Renal cortical epithelial cell (primary cell): ENCODE data around the gene PDZD2. TPM values are rescaled to one million over a fixed set of nuclear protein-coding genes. Genes with fewer than 3 reads are reported as not detected.

ENCODE experiments used
- DNase-seq: peaks from one replicate; pipeline ENCODE4 v3.0.0-alpha.2; 2011; ENCODE audit warnings: low read depth
- total RNA-seq: library from RNA; depleted of rRNA; stranded (reverse); fragments of >200 nt; gene quantifications from 2 replicates; pipeline ENCODE4 v1.2.3, GENCODE V29; 2014

PDZD2 gene
- total RNA-seq, 1 donor from 2014 or later: 14.2 TPM

DNA sequence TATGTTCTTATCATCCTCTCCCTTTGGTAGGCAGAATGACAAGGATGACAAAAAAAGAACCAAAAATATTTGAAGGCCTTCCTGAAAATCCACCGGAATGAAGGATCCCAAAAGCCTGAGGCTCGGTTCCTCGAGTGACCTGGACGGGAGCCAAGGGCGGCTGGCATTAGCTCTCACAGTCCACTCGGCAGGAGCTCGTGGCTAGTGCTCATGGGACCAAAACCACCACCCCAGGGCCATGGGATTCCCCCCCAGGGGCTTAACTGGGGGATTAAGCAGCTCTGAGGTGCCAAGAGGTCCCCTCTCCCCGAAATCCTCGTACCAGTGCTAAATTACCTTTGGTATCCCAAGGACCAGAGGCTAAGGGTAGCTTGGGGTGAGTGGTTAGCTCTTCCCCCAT lies 586 bp upstream of the PDZD2 start:
- no peak for DNase-seq

DNA sequence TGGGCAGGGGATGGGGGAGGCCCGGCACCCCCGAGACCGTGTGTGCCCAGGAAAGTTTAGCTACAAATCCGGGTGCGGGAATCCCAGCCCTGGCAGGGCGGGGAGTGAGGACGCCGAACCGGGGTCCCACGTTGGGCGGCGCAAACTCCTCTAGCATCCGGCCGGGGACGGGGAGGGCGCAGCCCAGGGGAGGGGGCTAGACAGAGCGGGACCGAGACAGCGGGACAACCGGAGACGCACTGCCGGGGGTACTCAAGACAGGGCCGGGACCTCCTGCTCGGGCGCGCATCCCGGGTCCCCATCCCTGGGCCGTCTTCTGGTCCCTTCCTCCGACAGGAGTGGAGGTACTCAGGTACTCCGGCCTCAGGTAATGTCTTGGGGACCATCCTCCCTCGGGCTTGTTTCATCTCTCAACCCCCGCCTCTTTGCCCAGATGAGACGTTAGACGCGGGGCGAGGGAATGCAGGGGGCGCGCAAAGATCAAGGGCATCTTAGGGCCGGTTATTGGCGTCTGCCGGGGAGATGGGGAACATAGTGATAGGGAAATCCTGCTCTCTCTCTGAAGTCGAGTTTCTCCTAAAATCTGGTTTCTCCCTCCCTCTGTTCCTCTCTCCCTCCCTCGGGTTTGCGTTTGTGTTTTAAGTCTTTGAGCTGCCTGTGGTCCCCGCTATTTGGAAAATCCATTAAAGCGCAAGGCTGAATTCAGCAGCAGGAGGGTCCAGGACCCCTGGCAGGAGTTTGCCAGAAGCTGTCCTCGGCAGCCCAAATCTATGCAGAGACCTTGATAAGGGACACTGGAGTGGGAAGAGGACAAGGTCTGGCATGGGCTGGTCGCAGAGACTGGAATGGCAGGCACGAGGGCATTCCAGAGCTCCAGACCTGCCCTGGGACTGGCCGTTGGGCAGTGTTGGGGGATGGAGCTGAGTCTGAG lies 815 bp downstream of the PDZD2 start:
- no peak for DNase-seq

DNA sequence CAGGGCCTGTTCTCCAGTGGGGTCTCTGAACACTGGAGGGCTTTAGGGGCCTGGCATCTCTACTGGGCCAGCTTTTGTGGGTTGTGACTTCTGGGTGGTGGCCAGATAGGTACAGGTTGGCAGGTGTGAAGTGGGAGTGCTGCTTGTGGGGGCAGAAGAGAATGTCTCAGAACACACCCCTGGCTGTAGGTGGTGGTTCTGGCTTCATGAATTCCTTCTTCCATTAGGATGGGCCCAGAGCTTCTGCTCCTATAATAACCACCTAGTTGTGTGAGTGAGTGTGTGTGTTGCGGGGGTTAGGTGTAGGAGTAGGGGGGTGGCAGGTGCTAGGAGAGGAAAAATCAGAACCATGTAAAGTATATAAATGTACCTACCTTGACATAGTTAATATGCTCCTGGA lies 1.6 kb downstream of the PDZD2 start:
- no peak for DNase-seq

DNA sequence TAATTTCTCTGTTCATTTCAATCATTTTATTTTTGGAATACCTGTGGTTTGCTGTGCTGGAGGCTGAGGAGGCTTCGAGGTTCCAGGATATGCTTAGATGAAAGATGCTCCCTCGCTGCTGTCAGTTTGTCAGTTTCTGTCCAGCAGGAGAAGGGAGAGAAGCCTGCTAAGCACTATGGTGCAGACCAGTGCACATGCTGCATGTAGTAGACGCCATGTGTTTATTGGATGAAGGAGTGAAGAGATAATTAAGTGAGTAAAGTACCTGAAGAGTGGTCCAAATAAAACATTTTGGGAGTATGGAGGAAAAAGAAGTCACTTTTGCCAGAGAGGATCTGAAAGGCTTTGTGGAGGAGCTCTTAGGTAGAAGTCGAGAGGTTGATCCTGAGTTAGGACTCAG lies 2.1 kb downstream of the PDZD2 start:
- no peak for DNase-seq

DNA sequence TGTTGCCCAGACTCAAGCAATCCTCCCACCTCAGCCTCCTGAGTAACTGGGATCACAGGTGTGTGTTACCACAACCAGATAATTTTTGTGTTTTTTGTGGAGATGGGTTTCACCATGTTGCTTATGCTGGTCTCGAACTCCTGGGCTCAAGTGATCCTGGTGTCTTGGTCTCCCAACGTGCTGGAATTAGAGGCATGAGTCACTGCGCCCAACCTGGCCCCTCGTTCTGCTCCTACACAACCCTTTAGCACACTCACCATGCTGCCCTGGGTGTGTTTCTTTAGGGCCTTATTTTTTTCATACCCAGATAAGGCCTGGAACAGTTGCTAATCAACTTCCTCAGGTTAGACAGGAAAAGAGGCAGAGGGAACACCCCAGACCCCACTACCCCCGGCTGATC lies 2.6 kb downstream of the PDZD2 start:
- DNase-seq: no peak

DNA sequence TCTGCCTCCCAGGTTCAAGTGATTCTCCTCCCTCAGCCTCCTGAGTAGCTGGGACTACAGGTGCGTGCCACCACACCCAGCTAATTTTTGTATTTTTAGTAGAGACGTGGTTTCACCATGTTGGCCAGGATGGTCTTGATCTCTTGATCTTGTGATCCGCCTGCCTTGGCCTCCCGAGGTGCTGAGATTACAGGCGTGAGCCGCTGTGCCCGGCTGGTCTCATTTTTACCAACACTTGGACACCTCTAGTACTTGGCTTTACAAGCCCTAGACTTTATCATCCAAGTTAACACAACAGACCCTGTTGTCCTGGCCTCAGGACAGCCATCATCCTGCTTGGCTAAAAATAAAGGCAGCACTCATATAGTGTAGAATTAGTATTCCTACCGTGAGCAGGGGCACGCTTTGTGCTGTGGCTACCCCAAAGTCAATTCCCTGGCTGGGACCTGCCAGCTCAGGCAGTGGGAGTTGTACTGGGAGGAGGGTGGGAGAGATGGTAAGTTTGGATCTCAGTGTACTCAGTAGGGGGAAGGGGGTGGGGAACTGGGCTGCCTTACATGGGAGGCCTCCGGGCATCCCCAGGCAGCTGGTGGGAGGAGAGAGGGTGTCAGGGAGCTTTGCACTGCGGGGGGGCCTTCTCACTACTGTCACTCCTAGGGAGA lies 6.6 kb downstream of the PDZD2 start:
- DNase-seq: no peak

DNA sequence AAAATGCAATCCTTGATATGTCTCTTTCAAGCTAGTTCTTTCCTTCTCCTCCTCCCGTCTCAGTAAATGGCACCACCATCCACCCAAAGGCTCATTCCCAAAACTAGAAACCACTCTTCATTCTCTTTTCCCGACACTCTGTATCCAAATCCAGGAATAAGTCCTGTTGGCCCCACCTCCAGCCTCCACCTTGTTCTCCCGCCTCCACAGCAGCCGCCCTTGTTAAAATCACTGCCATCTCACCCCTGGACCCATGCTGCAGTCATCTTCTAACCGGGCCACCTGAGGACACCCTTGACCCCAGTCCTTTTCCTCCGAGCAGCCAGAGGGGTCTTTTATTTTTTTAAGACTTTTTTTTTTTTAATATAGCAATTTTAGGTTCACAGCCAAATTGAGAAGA lies 9.4 kb downstream of the PDZD2 start:
- no peak for DNase-seq

DNA sequence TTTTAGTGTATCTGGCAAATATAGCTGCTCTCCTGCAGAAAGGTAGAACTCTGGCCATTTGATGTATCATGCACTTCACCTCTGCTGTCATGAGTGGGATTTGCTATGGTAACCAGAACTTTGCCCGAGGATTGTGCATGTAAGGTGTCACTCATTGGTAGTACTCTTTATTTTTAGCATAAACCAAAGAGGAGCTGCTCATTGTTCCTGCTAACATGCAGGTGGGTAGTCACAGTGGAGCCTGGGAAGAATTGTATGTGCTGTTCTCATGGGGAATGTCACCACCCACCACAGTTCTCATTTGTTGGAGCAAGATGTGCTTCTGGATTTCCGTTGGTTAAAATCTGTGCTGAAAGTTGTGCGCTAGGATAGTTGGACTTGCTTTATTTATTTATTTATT lies 12.3 kb downstream of the PDZD2 start:
- no peak for DNase-seq

DNA sequence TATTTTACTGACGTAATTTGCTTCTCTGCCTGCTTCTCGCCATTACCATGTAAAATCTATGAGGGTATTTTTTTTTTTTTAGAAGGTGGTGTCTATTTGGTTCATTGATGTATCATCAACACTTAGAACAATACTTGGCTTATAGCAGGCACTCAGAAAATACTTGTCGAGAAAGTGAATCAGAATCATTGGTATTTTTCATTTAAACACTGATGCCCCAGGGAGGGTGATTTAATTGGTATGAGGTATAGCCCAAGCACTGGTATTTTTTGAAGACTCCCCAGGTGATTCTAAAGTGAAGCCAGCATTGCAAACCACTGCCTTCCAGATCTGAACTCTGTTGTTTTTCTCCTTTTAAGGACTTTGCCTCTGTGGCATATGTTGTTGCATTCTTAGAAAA lies 16.6 kb downstream of the PDZD2 start:
- no peak for DNase-seq

DNA sequence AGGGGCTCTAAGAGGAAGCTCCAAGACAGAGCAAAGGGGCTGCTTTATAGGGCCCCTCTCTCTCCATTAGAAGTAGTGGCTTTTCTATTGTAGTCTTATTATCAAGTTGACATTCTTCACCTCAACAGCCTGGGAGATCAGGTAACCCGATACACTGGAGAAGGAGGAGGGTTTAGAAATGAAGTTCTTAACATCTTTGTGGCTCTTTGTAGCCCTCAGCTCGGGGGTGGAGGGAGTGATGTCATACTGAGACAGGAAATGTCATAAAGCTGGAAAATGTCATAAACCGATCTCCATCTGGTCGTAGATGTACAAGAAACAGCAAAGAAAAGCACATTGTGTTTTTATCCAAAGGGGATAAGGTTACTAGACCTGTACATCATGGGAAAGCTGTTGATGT lies 17.9 kb downstream of the PDZD2 start:
- DNase-seq: no peak

DNA sequence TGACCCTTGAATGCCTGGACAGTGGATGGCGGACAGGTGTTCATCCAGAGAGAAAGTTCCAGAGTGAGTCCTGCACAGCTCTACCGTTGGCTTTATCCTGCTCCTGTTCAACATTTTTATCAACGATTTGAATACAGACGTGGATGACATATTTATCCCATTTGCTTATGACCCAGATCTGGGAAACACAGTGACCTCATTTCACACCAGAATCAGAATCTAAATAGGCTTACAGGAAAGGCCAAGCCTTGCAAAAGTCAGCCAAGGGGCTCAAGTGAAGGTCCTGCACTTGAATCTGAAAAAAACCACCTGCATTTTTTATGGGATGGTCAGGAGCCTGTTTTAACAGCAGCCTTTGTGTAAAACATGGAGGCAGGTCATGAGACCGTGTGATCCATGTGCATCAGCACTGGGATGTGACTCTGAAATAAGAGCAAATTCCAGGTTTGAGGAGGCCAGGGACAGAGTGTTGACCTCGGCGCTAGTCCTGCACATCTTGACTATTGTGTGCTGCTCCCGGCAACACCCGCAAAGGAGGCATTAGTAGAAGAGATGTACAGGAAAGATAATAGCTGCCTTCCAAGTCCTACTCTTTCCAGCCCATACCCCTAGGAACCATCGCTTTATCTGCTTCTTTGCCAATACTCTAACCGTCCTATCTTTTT lies 18.5 kb downstream of the PDZD2 start:
- no peak for DNase-seq

DNA sequence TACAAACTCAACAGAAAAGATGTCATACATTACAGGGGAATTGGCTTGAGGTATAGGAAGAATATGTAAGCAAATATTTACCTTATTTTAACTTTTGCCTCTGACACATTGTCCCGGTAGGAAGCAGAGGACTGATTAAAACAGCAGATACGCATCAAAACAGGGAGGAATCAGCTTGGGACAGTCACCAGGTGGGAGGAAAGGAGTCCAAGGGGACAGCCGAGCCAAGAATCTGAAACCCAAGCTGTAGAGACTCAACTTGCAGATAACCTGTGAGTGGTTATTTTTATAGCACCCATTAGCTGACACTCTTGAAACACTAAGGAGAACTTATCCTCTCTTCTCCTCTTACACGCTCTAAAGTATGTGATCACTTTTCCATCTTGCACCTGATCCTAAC lies 22.3 kb downstream of the PDZD2 start:
- DNase-seq: no peak

DNA sequence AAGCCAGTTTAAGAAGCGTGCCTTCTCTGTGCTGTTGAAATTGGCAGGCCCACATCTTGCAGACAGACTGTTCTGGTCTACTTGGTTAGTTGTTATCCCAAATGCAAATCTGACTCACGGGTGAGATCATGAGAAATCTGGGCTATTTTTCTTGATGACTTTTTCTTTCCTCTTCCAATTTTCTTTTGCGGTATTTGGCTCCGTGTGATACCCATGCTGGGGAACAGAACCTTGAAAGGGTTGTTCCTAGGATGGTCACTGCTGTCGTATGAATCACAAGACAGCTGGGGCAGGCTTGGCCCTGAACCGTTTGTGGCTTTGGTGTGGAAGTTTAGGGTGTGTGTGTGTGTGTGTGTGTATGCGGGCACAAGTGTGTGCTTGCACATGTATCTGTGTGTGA lies 24.6 kb downstream of the PDZD2 start:
- DNase-seq: no peak

DNA sequence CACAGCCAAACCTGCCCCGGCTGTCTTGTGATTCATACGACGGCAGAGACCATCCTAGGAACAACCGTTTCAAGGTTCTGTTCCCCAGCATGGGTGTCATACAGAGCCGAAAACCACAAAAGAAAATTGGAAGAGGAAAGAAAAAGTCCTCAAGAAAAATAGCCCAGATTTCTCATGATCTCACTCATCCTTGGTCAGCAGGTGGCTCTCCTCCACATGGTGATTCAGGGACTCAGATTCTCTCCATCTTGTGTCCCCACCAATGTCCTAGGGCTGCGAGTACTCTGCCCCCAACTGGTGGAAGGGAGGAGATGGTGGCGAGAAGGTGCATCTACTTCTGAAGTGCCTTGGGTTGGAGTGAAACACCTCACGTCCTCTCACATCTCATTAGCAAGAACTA lies 25.6 kb downstream of the PDZD2 start:
- peak; percentile 2 for DNase-seq

DNA sequence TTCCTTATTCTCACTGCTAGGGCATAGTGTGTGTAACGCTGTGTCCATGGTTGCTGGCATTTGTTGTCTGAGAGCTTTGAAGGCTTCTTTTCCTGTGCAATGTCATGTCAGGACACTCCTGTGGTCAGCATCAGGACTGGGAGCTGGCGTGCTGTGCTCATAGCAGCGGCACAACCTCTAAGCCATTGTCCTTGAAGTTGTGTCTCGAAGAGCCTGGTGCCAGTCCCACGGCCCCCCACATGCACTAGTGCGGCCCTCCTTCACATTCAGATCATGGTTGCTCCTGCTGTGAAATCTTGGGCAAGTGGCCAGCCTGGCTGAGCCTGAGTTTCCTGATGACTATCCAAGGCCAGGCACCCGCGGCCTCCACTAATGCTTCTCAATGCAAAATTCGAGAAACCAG lies 32.4 kb downstream of the PDZD2 start:
- no peak for DNase-seq

DNA sequence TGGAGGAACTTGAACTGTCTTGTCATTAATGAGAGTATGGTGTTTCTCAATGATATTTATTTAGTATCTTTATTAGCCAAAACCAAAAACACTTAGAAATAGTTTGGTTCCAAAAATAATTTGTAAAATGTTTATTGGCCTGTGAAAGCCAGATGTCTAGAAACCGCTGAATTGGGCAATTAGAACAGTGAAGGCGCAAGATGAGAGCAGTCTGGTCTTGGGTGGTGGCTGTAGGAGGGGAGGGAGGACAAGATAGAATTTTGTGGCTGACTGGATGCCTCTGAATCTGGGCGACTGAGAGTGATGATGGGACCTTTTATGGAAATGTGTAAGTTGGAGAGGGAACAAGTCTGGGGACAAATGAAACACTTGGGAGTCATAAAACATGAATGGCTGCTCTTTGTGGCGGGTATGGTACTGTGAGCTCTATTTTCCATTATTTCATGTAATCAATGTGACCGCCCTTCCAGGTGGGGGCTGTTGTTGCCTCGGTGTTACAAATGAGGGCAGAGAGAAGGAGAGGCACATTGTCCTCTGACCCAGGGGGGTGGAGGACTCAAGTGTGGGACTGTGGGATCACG lies 35.5 kb downstream of the PDZD2 start:
- no peak for DNase-seq

DNA sequence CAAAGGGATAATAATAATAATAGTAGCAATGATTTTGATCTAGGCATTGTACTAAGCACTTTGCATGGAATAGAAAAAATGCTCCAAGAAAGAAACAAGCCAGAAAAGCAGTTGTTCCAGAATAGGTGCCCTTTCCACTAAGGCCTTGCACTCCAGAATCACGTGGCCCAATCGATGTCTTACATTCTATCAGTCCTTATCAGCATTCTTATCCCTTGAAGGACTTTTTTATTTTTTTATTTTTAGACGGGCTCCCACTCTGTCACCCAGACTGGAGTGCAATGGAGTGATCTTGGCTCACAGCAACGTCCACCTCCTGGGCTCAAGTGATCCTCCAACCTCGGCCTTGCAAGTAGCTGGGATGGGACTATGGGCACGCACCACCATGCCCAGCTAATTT lies 36.5 kb downstream of the PDZD2 start:
- no peak for DNase-seq

DNA sequence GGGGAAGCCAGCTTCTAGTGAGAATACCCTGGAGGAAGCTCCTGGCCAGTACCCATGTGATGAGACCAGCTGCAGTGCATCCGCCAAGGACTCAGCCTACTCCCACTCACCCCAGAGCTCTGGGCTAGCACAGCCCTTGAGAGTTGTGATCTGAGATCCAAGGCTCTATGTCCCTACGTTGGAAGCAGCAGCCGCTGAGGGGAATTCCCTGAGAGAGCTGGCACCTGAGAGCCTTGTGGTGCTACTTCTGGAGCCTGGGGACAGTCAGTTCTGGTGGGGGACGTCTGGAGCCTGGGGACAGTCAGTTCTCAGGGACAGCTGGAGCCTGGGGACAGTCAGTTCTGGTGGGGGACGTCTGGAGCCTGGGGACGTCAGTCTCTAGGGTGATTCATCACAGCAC lies 39.2 kb downstream of the PDZD2 start:
- no peak for DNase-seq

DNA sequence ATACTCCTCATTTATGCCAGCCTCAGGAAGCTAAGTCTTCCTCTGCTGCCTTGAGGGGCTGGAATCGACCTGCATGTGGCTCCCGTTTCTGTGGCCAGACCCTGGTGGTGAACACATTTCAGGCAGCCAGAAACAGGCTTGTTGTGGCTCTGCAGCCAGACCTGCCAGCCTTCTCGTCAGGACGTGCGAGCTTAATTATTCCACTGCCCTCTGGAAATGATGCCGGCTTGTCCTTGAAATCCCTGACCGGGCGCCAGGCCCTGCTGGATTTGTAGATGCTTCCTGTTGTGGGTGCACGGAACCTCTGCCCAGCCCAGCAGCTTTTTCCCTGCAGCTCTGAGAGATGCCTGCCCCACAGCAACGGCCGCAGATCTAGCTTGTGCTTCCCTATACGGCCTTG lies 41.6 kb downstream of the PDZD2 start:
- no peak for DNase-seq

DNA sequence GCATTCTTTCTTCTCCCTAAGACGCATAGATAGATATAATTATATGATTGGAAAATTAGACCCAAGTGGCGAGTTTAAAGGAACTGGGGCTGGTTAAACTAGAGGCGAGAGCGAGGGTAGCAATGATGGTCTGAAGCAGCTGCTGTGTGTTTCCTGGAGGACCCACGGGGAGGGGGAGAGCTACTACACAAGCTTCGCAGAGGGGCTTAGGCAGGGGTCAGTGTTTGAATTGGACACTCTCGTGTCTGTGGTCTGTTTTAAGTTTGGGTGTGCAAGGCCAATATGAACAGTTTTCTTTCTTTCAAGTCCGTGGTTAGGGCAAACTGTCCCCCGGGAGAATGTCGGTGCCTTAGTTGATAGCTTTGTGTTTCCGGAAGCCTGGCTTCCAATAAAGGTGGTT lies 43.1 kb downstream of the PDZD2 start:
- no peak for DNase-seq

DNA sequence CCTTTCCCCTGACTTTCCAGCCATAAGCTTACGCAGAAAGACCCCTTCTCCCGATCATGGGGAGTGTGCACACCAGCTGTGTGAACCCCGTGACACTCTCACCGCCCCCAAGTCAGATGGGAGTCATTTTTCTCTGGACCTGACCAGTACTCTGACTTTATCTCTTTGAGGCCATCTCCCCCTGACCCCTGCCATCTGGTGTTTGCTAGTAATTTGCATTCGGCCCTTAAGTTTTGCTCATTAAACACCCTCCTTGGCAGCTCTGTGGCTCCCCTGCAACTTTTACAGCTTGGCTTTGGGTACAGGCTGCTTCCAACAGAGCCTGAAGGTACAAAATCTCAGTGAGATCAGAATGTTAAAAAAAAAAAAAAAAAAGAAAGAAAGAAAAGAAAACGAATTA lies 43.9 kb downstream of the PDZD2 start:
- DNase-seq: no peak

DNA sequence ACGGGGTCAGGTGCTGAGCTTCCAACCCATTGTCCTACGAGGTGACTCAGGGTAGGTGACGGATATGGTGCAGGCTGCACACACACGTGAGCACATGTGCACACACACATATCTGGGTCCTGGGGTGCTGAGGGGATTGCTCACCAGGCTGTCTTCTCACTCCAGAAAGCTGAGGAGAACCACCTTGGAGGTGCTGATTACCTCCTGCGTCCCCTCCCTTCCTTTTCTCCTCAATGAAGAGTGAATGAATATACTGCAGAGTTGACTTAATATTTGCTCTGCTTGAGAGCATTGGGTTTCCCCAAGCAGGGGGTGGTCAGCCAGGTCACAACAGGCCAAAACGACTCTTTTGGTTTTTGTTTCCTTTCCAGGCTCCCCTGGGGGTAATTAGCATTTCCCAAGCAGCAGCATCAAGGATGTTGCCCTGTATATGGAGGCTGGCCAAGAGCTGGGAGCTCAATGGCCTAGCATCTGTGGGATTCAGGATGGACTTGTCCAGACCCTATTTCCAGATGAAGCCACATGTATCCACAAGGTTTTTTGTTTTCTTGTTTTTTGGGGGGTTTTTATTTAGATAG lies 49.7 kb downstream of the PDZD2 start:
- DNase-seq: no peak
